Measurements from ENCODE around the gene ATG16L1. TPM values are rescaled to one million over a fixed set of nuclear protein-coding genes. Genes with fewer than 3 reads are reported as not detected.

ATG16L1 gene
- total RNA-seq, 1 experiment from 2014 or later: 52.3 TPM

DNA sequence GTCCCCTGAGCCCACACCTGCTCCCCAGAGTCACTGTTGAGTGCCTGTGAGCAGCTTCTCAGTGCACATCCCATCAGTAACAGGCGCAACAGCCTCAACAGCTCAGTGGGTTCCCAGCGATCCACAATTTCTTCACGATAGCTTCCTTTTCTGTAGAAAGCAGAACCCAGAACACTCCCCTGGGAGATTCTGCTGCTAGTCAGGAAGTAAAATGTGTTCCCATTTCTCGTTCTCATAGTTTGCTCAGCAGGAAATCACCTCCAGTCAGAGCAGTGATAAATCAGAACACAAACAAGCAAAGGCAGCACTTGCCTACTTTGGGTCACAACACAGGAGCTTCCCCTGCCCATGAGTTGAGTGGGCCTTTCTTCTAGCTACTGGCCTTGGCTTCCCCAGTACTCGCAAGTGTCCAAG, 48.9 kb upstream of the ATG16L1 start:
- no TSS peak for BruUV-seq (replicated peaks)
- in situ Hi-C loops (cut with HindIII; ENCODE audit: low pct_unique_long_range_greater_than_20kb, low sequenced_read_pairs): no loop called here
- no peak for TF ChIP-seq CTCF (IDR thresholded peaks at IDR 0.05)
- no peak for TF ChIP-seq POLR2AphosphoS5 (IDR thresholded peaks at IDR 0.05; ENCODE audit: low read depth, low read length)
- no peak for TF ChIP-seq TCF7L2 (IDR thresholded peaks at IDR 0.05; ENCODE audit: low read depth, low read length)
- no peak for TF ChIP-seq REST (IDR thresholded peaks at IDR 0.05; ENCODE audit: insufficient read depth in 1 of 2, low read depth in 2 of 2, low read length in 1 of 2)
- TF ChIP-seq SIN3A (IDR thresholded peaks at IDR 0.05; ENCODE audit: borderline replicate concordance, insufficient read depth, low read depth, low read length): no peak
- POLR2A ChIA-PET: no interaction called here
- intact Hi-C loops (cut with micrococcal nuclease; ENCODE audit: unreplicated experiment): no loop called here
- no peak for ATAC-seq
- DNase-seq (ENCODE audit: low read depth, low spot score): no peak
- H3K4me3 ChIP-seq (ENCODE audit: low read depth in 2 of 2, low read length in 2 of 2): no peak overlapping the region
- no peaks in the 10 kb centered on the region for H3K4me1 ChIP-seq (ENCODE audit: control insufficient read depth, insufficient read depth, low read length)
- no peak overlapping the region for H3K27ac ChIP-seq (ENCODE audit: low read length)
- H3K27me3 ChIP-seq (ENCODE audit: control insufficient read depth, insufficient read depth, low read length): no peaks in the 10 kb centered on the region
- H3K36me3 ChIP-seq (ENCODE audit: control insufficient read depth, insufficient read depth, low read length): no peaks in the 10 kb centered on the region
- CTCF ChIA-PET: no interaction called here
- H3K9me3 ChIP-seq (ENCODE audit: control insufficient read depth, insufficient read depth, low read depth, low read length): no peaks in the 10 kb centered on the region

DNA sequence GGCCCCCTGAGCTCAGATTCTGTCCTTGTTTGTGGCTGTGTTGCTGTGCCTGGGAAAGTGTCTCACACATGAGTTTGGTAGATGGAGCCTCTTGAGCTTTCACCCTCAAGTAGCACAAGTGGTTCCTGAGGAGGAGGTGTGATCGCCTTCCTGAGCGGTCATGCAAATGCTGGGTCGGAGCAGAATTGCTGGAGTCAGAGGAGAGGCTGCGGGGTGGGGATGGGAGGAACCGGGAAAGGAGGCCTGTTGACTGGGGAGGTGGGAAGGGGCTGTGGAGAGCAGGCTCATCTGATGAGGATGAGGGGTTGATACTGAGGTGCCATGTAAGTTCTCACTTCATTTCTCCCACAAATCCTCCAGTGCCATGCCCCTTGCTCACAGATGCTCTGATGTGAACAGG, 48.4 kb upstream of the ATG16L1 start:
- no peaks in the 10 kb centered on the region for H3K36me3 ChIP-seq (ENCODE audit: control insufficient read depth, insufficient read depth, low read length)
- DNase-seq (ENCODE audit: low read depth, low spot score) (no peak), ATAC-seq (no peak)
- BruUV-seq (replicated peaks): no TSS peak
- POLR2A ChIA-PET: no interaction called here
- no peak overlapping the region for H3K4me3 ChIP-seq (ENCODE audit: low read depth in 2 of 2, low read length in 2 of 2)
- H3K27ac ChIP-seq (ENCODE audit: low read length): no peak overlapping the region
- no peaks in the 10 kb centered on the region for H3K9me3 ChIP-seq (ENCODE audit: control insufficient read depth, insufficient read depth, low read depth, low read length)
- no peaks in the 10 kb centered on the region for H3K4me1 ChIP-seq (ENCODE audit: control insufficient read depth, insufficient read depth, low read length)
- H3K27me3 ChIP-seq (ENCODE audit: control insufficient read depth, insufficient read depth, low read length): no peaks in the 10 kb centered on the region
- TF ChIP-seq TCF7L2 (IDR thresholded peaks at IDR 0.05; ENCODE audit: low read depth, low read length) (no peak), POLR2AphosphoS5 (IDR thresholded peaks at IDR 0.05; ENCODE audit: low read depth, low read length) (no peak)
- intact Hi-C loops (cut with micrococcal nuclease; ENCODE audit: unreplicated experiment): no loop called here
- CTCF ChIA-PET: no interaction called here
- in situ Hi-C loops (cut with HindIII; ENCODE audit: low pct_unique_long_range_greater_than_20kb, low sequenced_read_pairs): no loop called here

DNA sequence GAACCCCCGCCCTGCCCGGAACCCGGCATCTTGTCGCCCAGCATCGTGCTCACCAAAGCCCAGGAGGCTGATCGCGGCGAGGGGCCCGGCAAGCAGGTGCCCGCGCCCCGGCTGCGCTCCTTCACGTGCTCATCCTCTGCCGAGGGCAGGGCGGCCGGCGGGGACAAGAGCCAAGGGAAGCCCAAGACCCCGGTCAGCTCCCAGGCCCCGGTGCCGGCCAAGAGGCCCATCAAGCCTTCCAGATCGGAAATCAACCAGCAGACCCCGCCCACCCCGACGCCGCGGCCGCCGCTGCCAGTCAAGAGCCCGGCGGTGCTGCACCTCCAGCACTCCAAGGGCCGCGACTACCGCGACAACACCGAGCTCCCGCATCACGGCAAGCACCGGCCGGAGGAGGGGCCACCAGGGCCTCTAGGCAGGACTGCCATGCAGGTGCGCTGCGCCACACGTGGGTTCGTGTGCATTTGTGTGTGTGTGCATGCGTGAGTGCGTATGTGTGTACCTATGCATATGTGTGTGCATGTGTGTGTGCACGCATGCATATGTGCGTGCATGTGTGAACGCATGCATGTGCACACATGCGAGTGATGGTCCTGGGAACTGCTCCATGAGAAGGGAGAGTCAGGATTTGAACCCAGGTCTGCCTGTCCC, 47.1 kb upstream of the ATG16L1 start:
- peaks cover 6% of the 10 kb centered on the region; the same call in 1 of the 2 replicates for H3K4me1 ChIP-seq (ENCODE audit: control insufficient read depth, insufficient read depth, low read length)
- in situ Hi-C loops (cut with HindIII; ENCODE audit: low pct_unique_long_range_greater_than_20kb, low sequenced_read_pairs): no loop called here
- CTCF ChIA-PET: no interaction called here
- no peaks in the 10 kb centered on the region for H3K27me3 ChIP-seq (ENCODE audit: control insufficient read depth, insufficient read depth, low read length)
- H3K4me3 ChIP-seq (ENCODE audit: low read depth in 2 of 2, low read length in 2 of 2): no peak overlapping the region
- ATAC-seq (no peak), DNase-seq (ENCODE audit: low read depth, low spot score) (no peak)
- H3K9me3 ChIP-seq (ENCODE audit: control insufficient read depth, insufficient read depth, low read depth, low read length): no peaks in the 10 kb centered on the region
- H3K36me3 ChIP-seq (ENCODE audit: control insufficient read depth, insufficient read depth, low read length): no peaks in the 10 kb centered on the region
- no TSS peak for BruUV-seq (replicated peaks)
- intact Hi-C loops (cut with micrococcal nuclease; ENCODE audit: unreplicated experiment): no loop called here
- POLR2A ChIA-PET: no interaction called here
- TF ChIP-seq SIN3A (IDR thresholded peaks at IDR 0.05; ENCODE audit: borderline replicate concordance, insufficient read depth, low read depth, low read length) (no peak), CTCF (IDR thresholded peaks at IDR 0.05) (no peak), REST (IDR thresholded peaks at IDR 0.05; ENCODE audit: insufficient read depth in 1 of 2, low read depth in 2 of 2, low read length in 1 of 2) (no peak), TCF7L2 (IDR thresholded peaks at IDR 0.05; ENCODE audit: low read depth, low read length) (no peak), POLR2AphosphoS5 (IDR thresholded peaks at IDR 0.05; ENCODE audit: low read depth, low read length) (no peak)
- H3K27ac ChIP-seq (ENCODE audit: low read length): no peak overlapping the region
